Renal cortex interstitium (tissue), 11 donors: Measurements from ENCODE around the gene RBM47. TPM values are rescaled to one million over a fixed set of nuclear protein-coding genes. Genes with fewer than 3 reads are reported as not detected.
"Not testable (repeated sequence)": the region's sequence is repeated elsewhere in the genome, so short reads cannot be mapped to it uniquely, and the experiment has no call there.

ENCODE experiments used
- DNase-seq, 11 donors: peaks; one replicate each; pipeline ENCODE4 v3.0.0-alpha.2; 2013; ENCODE audit warnings: low read depth in 9 of 11, low spot score in 4 of 11; ENCODE audit errors: extremely low read depth in 1 of 11
- polyA plus RNA-seq, 3 donors: library from polyadenylated mRNA; unstranded; fragments of 120-200 nt; gene quantifications; one replicate each; pipeline ENCODE4 v1.2.1, GENCODE V29; 2013; ENCODE audit not compliant: insufficient read length in 3 of 3

The RBM47 gene
- polyA plus RNA-seq, 3 donors: 73.9 to 116 (median 87.4) TPM

DNA sequence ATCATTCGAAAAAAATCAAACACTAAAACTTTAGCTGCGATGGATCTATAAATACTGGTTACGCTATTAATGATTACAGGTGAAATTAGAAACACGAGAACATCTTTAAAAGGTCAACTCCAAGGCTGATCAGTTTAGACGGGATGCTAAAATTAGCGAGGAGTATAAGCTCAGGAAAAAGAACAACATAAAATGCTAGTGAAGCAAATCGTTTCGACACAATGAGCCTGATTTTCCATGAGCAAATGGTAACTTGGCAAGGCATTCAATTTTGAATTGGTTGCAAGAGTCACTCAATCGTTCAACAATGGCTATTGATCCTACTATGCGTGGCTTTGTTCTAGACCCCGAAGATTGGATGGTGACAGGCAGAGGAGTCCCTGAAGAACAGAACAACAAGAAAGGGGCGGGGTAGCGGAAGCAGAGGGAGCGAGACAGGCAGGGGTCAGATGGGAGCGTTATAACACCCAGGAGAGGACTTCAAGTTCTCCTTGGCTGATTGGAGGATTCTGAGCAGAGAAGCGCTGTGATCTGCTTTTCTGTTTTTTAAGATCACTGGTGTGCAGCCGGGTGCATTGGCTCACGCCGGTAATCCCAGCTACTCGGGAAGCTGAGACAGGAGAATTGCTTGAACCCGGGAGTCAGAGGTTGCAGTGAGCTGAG is 146.5 kb downstream of the RBM47 start:
- no peak for DNase-seq

DNA sequence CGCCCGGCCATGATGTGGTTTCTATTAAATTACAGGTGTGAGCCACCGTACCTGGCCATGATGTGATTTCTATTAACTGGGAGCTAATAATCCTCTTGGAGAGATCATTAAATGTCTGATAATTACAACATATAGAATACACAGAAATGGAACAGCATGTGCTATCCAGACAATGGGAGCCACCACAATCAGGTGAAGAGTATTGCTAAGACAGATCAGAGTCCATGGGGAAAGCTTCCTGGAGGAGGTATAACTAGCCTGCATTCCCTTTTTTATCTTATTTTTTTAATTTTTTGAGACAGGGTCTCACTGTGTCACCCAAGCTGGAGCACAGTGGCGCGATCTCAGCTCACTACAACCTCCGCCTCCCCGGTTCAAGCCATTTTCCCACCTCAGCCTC is 147.7 kb downstream of the RBM47 start:
- no peak for DNase-seq

DNA sequence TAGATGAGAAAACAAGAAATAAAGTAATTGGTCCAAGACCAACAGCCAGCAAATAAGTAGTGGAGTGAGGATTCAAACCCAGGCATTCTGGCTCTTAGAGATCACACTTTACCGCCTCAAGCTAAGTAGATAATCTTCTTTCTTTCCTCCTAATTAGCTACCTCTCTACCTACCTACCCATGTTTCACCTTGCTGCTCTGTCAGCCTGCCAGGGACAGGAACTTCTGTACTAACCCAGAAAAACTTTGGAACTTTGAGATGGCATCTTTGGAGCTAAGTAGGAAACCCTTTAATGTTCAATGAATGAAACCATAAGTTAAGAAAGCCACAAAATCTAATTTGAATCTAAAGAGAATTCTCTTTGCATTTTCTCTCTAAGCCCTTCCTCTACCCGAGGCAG is 149.4 kb downstream of the RBM47 start:
- no peak for DNase-seq

DNA sequence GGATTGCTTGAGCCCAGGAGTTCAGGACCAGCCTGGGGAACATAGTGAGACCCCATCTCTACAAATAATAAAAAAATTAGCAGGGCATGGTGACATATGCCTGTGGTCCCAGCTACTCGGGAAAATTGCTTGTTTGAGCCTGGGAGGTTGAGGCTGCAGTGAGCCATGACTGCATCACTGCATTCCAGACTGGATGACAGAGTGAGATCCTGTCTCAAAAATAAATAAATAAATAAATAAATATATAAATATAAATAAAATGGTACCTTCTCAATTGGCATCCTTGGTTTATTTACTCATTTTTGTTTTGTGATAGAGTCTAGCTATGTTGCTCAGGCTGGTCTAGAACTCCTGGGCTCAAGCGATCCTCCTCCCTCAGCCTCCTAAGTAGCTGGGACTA is 150.3 kb downstream of the RBM47 start:
- DNase-seq: no peak

DNA sequence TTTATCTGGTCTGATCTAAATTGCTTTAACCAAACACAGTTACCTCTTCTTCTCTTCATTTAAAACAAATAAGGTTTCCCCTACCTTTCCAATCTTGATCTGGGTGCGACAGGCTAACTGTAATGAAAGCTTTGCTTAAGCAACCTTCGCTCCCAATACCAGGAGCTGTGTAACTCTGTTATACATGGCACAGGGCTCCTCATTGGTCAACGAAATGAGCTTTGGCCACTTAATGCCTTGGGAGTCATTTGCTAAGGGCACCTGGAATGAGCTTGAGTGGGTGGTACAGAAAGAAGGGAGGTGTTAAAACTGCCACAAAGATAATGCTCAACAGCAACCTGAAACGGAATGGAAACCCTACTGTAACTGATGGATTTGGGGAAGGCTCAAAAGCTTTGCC is 154.1 kb downstream of the RBM47 start:
- no peak for DNase-seq

DNA sequence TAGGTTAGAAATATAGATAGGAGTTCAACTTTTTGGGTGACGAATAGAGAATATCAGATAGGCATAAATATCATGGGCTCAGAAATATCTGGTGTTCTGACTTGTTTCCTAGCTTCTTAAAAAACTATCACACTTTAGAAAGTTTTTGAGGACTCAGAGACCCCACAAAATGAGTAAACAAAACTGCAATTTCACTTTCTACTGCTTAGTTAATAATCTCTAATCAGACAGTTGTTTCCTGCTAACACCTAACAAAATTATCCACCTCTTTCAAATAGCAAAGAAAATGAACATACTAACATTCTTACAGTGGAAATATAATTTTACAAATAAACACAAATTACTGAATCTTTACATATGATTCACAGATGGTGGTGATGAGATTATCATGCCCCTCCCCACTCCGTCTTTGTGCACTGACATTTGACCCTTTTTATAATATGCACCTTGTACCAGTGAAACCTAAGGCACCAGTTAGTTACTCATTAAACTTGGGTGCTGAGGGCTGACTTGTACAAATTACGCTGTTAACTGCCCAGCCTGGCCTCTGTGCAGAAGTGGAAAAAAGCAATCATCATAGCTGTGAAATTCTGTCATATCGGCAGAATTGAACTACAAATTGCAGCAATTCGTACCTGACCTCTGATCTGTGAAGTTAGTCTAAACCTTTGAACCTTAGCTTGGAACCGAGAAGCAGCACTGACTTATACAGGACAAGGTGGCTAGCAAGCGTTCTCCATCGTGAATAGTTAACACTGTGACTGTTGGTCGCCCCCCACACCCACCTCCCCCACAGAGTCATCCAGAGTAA is 155.9 kb downstream of the RBM47 start:
- peak in 8 of 11 donors; percentile 25 to 80 (median 51) for DNase-seq

DNA sequence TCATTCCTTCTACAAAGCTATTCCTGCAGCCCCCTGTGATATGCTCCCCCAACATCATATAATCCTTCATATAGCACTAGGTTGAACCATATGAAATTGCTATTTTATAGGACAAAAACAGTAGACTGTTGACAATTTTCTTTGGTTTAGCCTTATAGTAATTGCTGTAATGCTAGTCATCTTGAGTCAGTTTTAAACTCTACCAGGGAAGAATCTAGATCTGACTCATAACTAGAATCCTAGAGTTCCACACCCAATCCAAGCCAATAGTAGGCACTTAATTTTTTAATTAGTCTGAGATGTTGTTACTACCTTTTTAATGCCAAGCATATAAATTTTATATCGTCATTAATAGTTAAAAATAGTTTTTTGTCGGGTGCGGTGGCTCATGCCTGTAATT is 157.7 kb downstream of the RBM47 start:
- DNase-seq: no peak

DNA sequence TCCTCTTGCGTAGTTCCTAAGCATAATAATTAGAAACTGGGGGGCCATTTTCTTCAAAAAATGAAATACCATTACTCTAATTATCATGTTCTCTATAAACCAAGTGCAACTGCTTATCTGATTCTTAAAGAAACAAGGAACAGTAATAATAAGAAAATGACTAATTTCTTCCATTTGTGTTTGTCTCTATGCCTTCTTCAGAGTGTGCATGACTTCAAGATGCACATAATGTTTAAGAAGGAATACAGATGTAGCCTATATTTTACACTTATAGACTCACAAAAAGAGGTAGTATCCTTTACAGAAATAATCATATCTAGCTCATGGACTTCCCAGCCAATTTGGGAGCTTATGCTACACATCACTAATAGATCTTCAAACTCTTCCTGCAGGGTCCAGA is 162.9 kb downstream of the RBM47 start:
- no peak for DNase-seq

DNA sequence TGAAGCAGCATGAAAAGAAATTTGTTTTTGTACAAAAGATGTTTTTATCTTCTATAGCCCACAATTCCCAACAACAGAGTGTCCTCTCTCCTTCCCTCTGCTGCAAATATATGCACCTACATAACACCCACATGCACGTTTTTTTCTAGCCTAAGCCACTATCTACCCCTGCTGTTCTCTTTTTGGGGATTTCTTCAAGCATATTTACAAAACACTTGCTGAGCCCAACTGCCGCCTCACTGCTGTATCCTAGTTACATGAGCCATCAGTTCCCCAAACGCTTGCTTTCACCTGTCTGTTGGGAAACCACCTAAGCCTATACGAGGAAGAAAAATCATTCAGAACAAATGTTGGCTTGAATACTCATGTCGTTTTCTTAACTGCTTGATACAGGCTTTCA is 167.3 kb downstream of the RBM47 start:
- DNase-seq: no peak

DNA sequence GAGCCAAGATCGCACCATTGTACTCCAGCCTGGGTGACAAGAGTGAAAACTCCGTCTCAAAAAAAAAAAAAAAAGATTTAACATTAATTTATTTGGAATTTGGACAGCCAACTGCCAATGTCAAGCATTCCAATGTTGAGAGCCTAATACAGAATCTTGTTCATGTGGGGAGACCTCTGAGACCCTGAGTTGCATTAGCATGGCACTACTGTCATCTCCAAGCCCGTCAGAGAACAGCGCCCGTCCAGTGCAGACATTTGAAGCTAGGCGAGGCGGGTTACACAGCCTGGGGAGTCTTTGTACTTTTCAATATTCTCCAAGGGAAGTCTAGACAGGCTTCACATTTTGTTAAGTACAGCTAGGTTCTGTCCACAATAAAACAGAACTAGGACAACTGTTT is 167.8 kb downstream of the RBM47 start:
- DNase-seq: no peak

DNA sequence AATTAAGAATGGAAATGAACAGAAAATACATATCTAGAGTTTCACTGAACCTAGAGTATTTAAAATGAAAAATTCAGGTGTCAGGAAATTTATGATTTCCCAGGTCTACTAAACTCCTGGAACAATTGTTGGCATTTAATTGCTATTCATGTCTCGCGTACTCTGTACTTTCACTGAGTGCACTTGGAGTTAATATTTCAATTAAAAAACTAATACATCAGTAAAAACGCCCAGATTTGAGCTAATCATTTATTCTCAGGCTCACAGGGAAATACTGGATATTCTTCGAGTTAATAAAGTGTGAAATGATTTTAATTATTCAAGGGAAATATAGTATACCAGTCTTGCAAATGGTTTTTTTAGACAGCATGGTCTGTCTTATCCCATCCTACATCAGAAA is 168.6 kb downstream of the RBM47 start:
- no peak for DNase-seq

DNA sequence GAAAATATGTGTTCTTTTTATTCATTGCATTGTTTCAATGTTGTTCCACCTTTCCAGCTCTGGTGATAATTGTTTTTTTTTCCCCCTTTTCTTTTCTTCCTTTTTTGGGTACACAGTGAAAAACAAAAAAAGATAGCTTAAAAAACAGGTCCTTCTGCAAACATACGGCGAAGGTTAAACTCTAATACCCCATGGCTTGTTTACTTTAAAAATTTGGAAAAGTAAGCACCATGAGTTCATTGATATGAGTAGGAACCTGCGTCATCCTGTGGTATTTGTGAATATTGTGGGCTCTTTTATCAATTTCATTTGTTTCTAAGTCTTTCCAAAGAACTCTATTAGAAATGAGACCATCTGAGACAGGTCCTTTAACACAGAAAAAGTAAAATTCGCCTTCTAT is 171.0 kb downstream of the RBM47 start:
- no peak for DNase-seq

DNA sequence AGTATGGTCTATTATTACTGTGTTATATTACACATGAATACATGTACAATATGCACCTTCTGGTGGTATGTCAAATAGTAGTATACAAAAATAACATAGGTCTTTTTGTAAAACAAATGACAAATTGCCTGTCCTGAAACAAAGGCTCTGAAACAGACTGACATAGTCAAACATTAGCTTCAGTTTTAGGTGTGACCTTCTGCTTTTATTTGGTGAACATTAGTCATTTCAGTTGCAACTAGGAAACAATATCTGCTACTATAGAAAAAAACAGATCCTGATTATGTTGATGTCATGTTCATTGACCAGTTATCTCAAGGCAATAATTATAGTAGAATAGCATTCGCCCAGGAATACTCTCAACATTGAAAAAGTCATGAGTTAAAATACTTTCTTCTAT is 171.6 kb downstream of the RBM47 start:
- DNase-seq: no peak

DNA sequence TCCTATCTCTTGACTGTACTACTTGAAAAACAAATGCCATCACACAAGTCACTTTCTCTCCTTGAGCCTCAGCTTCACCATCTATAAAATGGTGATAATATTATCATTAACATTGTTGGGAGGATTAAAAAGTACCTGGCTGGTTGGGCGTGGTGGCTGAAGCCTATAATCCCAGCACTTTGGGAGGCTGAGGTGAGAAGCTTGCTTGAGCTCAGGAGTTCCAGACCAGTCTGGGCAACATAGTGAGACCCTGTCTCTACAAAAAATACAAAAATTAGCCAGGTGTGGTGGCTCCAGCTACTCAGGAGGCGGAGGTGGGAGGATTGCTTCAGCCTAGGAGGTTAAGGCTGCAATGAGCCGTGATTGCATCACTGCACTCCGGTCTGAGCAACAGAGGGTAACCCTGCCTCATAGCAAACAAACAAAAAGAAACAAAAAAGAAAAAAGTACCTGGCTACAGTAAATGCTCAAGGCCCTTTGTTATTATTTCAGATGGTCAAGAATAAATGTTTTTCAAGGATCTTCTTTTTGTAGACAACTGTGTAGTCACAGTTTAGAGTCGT is 174.2 kb downstream of the RBM47 start:
- DNase-seq: no peak

DNA sequence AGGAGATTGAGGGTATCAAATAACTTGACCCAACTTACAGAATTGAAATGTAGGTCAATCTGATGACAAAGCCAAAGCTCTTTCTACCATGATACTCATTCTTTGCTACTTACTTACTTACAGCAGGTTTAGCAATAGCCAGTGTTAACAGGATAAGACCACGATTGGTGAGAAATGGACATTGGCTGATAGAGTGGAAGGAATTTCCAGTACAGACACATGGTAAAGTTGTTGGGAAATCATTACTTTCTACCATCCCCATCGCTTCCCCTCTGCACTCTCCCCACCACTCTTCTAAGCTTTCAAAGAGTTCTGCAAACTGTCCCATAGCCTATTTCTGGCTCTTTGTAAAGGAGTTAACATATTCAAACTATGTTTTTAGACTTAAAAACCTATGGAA is 174.8 kb downstream of the RBM47 start:
- DNase-seq: no peak

DNA sequence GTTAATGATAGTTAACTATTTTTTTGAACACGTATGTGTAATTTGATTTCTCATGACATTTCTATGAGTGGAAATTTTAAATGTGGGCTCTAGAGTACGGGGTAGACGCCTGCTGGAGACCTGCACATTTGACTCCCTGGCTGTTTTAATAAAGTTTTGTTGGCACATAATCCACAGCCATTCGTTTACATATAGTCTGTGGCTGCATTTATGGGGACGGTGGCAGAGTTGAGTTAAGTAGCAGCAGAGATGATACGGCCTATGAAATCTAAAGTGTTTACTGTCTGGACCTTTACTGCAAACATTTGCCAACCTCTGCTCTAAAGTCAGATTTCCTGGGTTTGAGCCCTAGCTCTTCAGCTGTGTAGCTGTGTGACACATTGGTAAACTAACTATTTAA is 175.8 kb downstream of the RBM47 start:
- DNase-seq: no peak

DNA sequence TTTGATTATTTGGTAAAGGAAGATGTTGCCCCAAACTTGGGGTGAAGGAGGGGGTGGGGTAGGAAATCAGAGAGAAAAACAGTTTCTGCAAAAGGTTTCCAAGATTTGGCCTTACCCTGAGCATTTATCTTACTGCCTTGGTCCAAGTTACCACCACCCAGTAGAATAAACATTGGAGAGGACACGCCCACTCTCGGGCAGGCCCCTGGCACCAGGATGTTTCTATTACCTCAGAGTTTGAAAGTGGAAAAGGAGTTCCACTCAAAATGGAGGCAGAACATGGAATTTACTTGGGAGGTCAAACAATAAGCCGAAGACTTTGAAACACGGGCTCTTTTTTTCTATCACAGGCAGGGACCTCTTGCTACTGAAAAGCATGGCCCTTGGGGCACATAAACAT is 180.8 kb downstream of the RBM47 start:
- DNase-seq: no peak

DNA sequence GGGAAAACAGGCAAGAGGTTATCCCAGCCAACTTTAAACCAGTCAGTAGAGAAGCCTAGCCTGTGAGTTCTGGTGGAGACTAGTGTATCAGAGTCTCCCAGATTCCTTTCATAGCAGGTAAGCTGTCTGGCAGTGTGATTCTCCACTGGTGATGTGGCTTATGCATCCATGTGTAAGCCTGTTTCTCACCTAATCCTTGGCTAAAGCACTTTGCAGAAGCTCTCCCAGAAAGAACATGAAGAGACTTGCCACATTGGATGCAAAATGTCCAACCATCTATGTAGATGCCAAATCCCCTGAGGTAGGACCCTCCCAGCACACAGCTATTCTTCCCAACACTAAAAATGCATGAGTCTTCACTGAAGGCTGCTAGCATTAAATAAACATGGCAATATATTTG is 182.8 kb downstream of the RBM47 start:
- DNase-seq: no peak

DNA sequence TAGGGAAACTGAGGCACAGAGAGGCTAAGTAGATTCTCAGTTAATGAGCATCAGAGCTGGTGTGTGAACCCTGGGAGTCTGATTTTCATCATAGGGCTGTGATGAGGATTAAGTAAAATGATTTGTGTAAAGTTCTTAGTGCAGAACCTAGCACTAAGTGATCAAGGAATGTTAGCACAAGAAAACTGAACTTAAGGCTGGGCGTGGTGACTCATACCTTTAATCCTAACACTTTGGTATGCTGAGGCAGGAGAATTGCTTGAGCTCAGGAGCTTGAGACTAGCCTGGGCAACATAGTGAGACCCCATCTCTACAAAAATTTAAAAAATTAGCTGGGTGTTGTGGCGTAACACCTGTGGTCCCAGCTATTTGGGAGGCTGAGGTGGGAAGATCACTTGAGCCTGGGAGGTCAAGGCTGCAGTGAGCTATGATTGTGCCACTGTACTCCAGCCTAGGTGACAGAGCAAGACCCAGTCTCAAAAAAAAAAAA is 183.4 kb downstream of the RBM47 start:
- DNase-seq: not testable (repeated sequence)

DNA sequence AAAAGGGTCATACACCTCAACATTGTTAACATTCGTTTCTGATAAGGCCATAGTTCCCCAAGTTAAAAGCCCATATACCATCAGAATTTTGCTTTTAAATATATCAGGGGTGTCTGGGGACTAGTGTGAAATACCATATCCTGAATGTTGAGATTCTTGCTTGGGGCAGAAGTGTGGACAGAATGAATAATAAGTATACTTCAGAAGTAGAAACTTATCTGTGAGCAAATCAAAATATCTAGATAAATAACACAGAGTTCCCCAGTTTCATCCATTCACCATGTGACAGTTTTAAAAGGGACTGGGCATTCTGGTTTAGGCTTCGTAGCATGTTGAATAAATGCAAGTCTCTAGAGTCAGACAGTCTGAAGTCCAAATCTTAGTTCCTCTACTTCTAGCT is 184.0 kb downstream of the RBM47 start:
- no peak for DNase-seq
